GM19025 (cell line): ENCODE data around the gene SLC1A1.

Experiments used
- ATAC-seq: cut with Tn5 transposase; IDR thresholded peaks from one replicate; pipeline ENCODE4 v1.9.1; 2021; ENCODE audit warnings: mild to moderate bottlenecking, low read depth, moderate library complexity; ENCODE audit not compliant: unreplicated experiment

The SLC1A1 gene

DNA sequence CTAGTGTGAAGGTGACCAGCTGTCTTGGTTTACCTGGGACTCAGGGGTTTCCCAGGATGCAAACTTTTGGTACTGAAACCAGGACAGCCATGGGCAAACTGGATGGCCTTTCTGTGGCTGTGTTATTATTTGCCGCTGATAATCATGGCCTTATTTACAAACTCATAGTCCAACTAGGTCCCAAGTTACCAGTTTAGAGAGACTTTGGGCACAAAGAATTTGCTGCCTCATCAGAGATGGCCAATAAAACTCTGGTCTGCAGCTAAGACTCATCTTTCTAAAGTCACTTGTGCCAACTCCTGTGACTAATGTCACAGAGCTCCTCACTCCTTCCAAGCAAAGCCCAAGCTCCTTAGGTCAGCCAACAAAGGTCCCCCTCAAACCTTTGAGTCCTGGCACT, 124.4 kb downstream of the SLC1A1 start:
- ATAC-seq: no peak

DNA sequence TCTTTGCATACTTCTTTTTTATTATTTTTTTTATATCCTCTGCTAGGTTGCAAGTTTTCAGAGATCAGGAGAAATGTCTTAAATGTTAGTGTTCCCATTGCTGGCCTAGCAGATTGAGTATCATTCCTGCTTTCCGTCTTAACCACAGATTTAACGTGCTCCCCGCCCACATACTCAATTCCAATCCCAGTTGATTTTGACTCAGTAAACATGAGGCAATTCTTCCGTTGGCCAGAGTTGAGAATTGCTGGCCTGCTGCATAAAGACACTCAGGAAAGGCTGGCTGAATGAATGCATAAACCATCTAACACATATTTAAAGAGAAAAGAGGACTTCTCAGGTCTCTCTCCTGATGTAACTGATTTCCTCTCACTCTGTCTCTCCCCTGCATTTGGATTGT, 125.0 kb downstream of the SLC1A1 start:
- ATAC-seq: no peak

DNA sequence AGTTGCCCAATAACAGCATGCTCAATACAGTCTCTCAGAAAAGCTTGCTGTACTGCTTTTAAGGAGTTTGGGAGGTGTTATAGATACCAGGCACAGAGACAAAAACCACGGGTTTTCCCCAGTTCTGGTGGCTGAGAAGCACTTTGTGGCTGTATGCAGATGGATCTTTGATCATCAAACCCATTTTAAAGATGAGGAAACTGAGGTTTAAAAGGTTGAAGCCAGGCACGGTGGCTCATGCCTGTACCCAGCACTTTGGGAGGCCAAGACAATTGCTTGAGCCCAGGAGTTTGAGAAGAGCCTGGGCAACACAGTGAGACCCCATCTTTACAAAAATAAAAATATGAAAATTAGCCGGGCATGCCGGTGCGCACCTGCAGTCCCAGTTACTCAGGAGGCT, 125.5 kb downstream of the SLC1A1 start:
- no peak for ATAC-seq

DNA sequence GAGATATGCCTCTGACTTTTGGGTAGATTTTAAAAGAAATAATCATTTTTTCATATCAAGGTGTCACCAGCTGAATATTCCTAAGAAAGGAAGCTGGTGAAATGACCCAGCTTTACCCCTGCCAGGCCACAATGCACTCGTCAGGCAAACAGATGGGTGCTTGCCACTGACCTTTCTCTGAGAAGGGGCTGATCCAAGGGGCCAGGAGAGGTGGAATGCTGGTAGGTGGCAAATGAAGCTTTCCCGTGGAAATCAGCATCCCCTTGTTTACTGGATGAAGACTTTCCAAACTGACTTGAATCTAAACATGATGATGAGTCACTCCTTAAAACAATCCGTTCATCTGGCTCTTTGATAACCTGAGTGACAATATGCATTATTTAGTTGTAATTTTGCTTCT, 127.5 kb downstream of the SLC1A1 start:
- ATAC-seq: no peak

DNA sequence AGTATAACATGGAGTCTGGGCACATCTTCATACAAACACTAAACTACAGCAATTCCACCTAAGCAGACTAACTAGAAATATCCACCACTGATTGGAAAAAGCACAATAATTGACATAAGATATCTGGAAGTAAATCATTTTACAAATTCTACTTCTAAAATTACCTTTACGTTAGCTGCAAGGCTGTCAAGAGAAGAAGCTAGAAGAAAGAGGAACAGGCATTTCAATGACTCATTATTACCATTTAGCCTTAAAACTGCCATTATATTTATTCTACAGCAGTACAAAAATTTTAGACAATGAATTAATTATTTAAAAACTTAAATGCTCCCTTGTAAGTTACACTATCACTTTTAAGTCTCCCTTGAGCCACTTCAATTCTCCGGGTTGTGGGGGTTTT, 128.4 kb downstream of the SLC1A1 start:
- ATAC-seq: no peak

DNA sequence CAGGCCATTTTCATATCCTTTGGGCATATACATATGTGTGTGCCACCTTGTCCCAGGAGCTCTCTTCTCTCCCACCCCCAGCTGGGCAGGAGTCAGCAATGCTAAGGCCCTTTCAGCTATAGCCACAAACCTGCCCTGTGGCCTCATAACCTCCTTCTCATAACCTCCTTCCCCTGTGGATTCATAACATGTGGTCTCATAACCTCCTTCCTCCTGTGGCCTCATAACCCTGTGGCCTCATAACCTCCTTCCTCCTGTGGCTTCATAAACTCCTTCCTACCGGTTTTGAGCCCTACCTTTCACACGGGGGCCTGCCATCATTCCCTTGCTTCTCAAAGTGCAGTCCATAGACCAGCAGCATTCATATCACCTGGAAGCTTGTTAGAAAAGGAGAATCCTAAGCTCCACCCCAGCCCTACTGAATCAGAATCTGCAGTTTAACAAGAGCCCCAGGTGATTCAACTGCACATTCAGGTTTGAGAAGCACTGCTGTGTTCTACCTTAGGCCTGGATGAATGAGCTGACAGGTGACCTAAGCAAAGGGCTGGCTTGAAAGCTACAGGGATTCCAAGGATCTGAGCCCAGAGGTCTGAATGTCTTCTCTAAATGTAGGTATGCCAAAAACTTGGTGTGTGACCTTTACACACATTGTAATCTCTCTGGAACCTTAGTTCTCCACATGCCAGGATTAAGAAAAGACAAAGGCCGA, 129.9 kb downstream of the SLC1A1 start:
- no peak for ATAC-seq

DNA sequence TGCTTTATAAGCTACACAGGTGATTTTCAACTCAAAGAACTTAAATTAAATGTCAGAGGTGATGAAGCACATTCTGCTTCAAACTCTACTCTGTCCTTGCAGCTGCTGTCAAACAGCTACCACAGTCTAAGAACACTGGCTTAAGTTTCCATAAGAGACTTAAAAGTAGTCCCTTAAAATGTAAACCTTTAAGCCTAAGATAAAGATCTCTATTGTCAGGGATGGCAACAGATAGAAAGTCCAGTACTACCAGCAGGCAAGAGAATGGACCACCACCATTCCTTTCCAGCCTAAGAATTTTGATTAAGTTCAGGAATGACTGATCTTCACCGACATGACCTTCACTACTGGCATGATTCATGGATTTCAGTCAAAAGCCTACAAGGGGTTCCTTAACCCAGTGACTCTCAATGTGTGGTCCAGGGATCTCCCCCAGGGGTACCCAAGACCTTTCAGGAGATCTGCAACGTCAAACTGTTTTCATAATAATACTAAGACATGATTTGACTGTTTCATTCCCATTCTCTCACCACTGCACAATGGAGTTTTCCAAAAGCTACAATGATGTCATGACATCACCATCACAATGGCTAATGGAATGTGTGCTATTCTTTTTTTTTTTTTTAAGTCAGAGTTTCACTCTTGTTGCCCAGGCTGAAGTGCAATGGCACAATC, 130.8 kb downstream of the SLC1A1 start:
- no peak for ATAC-seq

DNA sequence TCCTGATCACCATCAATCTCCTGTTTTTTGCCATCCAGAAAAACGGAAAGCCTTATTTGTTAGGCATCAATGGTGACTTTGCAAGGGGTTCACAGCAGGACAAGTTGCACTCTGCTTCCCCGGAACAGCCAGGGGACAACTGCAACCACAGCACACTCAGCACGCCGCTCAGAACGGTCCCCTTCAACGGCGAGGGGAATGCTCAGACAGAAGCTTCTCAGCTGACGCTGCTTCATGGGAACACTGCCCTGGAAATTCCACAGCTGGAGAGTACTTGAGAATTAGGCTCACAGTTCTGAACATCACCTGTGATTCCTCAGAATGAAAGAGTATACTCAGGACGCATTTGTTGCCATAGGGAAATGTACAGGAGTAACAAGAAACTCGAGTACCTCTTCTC, 131.7 kb downstream of the SLC1A1 start:
- ATAC-seq: no peak

DNA sequence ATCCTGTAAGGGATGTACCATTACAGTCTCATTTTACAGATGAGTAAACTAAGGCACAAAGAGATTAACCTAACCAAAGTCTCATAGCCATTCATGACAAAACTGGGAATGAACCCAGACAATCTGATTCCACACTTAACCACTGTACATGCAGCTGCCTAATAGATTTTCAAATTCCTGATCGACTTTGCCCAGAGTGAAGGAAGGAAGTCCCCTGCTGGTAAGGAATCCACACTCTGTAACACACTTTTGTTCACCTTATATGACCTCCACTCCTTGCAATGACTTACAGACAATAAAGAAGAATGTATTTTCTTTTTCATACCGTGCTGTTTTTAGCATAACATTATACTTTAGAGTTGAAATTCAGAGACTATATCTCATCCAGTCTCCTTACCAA, 140.6 kb downstream of the SLC1A1 start:
- no peak for ATAC-seq
